HL-60 (cell line): ENCODE results near the gene CENPP.

ENCODE experiments used
- CTCF ChIP-seq: IDR thresholded peaks from one replicate; pipeline ENCODE4 v1.5.1; 2011; ENCODE audit warnings: low read length, control low read depth, inconsistent platforms; ENCODE audit not compliant: insufficient read depth
- GABPA ChIP-seq: IDR thresholded peaks from 2 replicates; pipeline ENCODE4 v1.6.1; 2012; ENCODE audit warnings: low read depth
- POLR2AphosphoS5 ChIP-seq: IDR thresholded peaks from 2 replicates; pipeline ENCODE4 v1.6.1; 2012; ENCODE audit warnings: low read depth
- REST ChIP-seq: IDR thresholded peaks from 2 replicates; pipeline ENCODE4 v1.6.1; 2012; ENCODE audit warnings: low read depth; ENCODE audit not compliant: insufficient replicate concordance

GRCh38 chr9:92360083-92360482, 34.3 kb downstream of the CENPP start:
- TF ChIP-seq GABPA (no peak), CTCF (no peak), POLR2AphosphoS5 (no peak), REST (no peak)
